ENCODE results near the gene HSPA1B.

HSPA1B gene

DNA sequence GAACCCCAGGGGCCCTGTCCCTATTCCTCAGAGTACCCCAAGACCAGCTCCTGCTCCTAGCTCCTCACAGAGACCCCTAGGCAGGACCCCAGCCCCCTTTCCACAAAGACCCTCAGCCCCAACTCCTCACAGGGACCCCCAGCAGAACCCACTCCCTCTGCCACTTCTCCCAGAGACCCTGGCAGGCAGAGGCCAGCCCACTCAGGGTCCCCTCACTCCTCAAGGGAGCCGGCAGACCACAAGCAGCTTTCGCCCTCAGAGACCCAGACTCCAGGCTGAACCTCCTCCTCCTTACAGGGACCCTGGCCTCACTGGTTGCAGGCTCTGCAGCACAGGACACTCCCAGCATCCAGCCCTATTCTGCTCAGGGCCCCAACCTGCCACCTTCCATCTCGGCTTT, 50.7 kb downstream of the HSPA1B start:
- H3K9me3 ChIP-seq (ENCODE audit: severe bottlenecking), result no peaks in the 10 kb centered on the region
- no peaks in the 10 kb centered on the region for H3K27me3 ChIP-seq (ENCODE audit: insufficient read depth, poor library complexity, severe bottlenecking)
- H3K4me3 ChIP-seq (ENCODE audit: severe bottlenecking), result no peak overlapping the region
- H3K4me1 ChIP-seq (ENCODE audit: insufficient read depth, poor library complexity, severe bottlenecking), result no peaks in the 10 kb centered on the region
- H3K36me3 ChIP-seq (ENCODE audit: low read depth), result peaks cover 29% of the 10 kb centered on the region
- TF ChIP-seq, protein P1, sequence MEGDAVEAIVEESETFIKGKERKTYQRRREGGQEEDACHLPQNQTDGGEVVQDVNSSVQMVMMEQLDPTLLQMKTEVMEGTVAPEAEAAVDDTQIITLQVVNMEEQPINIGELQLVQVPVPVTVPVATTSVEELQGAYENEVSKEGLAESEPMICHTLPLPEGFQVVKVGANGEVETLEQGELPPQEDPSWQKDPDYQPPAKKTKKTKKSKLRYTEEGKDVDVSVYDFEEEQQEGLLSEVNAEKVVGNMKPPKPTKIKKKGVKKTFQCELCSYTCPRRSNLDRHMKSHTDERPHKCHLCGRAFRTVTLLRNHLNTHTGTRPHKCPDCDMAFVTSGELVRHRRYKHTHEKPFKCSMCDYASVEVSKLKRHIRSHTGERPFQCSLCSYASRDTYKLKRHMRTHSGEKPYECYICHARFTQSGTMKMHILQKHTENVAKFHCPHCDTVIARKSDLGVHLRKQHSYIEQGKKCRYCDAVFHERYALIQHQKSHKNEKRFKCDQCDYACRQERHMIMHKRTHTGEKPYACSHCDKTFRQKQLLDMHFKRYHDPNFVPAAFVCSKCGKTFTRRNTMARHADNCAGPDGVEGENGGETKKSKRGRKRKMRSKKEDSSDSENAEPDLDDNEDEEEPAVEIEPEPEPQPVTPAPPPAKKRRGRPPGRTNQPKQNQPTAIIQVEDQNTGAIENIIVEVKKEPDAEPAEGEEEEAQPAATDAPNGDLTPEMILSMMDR (IDR thresholded peaks at IDR 0.05; ENCODE audit: poor library complexity, severe bottlenecking), result no peak
- ATAC-seq (ENCODE audit: low read depth), result no peak
- H3K27ac ChIP-seq (ENCODE audit: poor library complexity, severe bottlenecking), result no peak overlapping the region
- DNase-seq (ENCODE audit: low spot score), result peak; percentile 47

DNA sequence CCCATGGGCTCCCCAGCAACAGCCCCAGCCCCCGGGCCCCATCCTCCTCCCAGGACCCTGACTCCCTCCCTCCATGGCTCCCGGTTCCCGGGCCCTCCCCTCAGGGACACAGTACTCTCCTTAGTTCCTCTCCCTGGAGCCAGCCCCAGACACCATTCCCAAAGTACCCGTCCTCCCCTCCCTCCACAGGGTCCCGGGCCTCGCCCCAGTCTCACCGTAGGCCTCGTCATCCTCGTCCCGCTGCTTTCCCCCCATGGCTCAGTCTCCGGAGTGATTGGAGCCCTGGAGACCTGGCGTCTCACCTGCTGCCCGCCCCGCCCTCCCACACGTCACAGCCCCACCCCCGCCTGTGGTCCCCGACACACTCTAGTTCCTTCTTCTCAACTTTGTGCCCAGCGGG, 51.2 kb downstream of the HSPA1B start, which contains the start of gene SLC44A4:
TSS of gene SLC44A4 (minus strand) at position 272 of the 400 bp plus-strand sequence. CDS start at position 255, 17 bp downstream.
- Histone ChIP-seq H3K9me3 (ENCODE audit: severe bottlenecking) (no peaks in the 10 kb centered on the region), H3K27ac (ENCODE audit: poor library complexity, severe bottlenecking) (no peak within 1 kb of the TSS), H3K4me1 (ENCODE audit: insufficient read depth, poor library complexity, severe bottlenecking) (no peaks in the 10 kb centered on the region), H3K4me3 (ENCODE audit: severe bottlenecking) (no peak within 1 kb of the TSS), H3K27me3 (ENCODE audit: insufficient read depth, poor library complexity, severe bottlenecking) (no peaks in the 10 kb centered on the region), H3K36me3 (ENCODE audit: low read depth) (peaks cover 34% of the 10 kb centered on the region)
- TF ChIP-seq, protein P1 (IDR thresholded peaks at IDR 0.05; ENCODE audit: poor library complexity, severe bottlenecking), result no peak
- ATAC-seq (ENCODE audit: low read depth) (peak; percentile 20; the same call in 2 of the 3 replicates), DNase-seq (ENCODE audit: low spot score) (peak; percentile 56)

DNA sequence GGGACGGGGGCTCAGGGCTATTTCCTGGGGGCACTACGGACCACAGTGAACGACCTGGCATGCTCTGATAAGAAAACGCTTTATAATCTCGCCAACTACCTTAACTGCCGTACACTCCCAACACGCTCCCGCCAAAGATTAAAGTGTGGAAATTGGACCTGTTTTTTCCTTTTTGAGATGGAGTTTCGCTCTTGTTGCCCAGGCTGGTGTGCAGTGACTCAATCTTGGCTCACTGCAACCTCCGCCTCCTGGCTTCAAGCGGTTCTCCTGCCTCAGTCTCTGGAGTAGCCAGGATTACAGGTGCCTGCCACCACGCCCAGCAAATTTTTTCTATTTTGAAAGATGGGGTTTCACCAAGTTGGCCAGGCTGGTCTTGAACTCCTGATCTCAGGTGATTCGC, 51.6 kb downstream of the HSPA1B start:
- no peaks in the 10 kb centered on the region for H3K9me3 ChIP-seq (ENCODE audit: severe bottlenecking)
- no peaks in the 10 kb centered on the region for H3K4me1 ChIP-seq (ENCODE audit: insufficient read depth, poor library complexity, severe bottlenecking)
- TF ChIP-seq, protein P1 (IDR thresholded peaks at IDR 0.05; ENCODE audit: poor library complexity, severe bottlenecking), result no peak
- H3K27me3 ChIP-seq (ENCODE audit: insufficient read depth, poor library complexity, severe bottlenecking), result no peaks in the 10 kb centered on the region
- ATAC-seq (ENCODE audit: low read depth) (no peak), DNase-seq (ENCODE audit: low spot score) (no peak)
- H3K36me3 ChIP-seq (ENCODE audit: low read depth), result peaks cover 34% of the 10 kb centered on the region
- H3K27ac ChIP-seq (ENCODE audit: poor library complexity, severe bottlenecking), result no peak overlapping the region
- no peak overlapping the region for H3K4me3 ChIP-seq (ENCODE audit: severe bottlenecking)

Data from RWPE2 (cell line).